Stimulated activated CD8-positive, alpha-beta memory T cell treated with anti-CD3 and anti-CD28 coated beads, Interleukin-4, amount 100 ng/mL, for 1 hour (primary cell): ENCODE data around the gene CD200R1.

ENCODE experiments used
- DNase-seq, 2 donors: peaks; one replicate each; pipeline ENCODE4 v3.0.0-alpha.2; 2020; ENCODE audit warnings: low read depth in 2 of 2, low spot score in 1 of 2

Gene CD200R1

DNA sequence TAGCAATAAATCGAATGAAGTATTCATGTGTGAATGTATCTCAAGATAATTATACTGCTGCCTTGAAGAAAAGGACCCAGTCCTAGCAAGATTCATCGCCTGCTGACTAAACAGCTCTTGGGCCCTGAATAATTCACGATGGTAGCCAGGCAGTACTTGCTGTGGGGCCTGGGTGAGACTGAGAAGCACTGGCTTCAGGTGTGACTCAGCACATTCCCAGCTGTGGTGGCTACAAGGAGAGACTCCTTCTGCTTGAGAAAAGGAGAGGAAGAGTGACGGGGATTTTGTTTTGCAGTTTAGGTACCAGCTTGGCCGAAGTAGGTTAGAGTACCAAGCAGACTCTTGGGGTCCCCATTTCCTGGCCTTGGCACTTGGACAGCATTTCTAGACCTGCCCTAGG, 80.6 kb downstream of the CD200R1 start:
- DNase-seq = no peak

DNA sequence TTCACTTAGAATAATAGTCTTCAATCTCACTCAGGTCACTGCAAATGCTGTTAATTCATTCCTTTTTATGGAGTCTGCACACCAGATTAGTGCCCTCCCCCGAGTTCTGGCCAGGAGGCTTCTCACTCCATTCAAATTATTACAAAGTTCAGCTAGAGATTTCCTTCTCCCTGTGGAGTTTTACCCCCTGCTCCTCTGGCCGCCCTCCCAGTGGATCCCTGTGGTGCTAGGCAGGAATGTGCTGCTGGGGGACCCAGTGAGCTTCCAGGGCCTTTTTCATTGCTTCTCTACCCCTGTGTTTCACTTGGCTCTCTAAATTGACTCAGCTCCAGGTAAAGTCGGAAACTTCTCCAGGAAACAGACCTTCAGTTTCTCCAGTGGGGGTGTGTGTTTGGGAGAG, 85.5 kb downstream of the CD200R1 start:
- no peak for DNase-seq

DNA sequence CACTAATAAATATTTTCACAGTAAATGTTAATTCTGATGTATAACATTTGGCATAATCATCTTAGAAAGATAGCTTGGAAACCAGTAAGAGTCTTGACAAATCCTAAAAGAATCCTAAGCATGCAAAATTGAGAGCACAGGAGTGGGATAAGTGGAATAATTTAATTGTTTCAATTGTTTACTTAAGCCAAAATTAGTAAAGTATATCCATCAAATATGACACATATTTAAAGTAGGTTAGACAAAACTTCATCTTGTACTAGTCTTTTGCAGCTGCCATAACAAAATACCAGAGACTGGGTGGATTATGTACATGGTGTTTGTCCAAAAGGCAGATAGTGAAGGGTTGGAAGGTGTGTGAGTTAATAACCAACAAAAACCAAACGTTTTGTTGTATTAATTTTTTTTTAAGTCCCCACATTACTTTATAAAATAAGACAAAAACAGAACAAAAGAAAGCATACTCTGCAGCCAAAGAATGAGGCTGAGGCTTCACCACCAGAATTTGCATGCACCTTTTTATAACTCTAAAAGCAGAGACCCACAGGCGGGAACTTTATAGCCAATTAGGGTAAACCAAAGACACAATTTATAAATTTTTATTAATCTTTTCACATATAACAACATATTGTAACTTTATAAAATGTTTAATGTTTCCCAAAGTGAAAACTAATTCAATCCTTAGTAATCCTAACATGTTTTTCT, 86.4 kb downstream of the CD200R1 start:
- no peak for DNase-seq

DNA sequence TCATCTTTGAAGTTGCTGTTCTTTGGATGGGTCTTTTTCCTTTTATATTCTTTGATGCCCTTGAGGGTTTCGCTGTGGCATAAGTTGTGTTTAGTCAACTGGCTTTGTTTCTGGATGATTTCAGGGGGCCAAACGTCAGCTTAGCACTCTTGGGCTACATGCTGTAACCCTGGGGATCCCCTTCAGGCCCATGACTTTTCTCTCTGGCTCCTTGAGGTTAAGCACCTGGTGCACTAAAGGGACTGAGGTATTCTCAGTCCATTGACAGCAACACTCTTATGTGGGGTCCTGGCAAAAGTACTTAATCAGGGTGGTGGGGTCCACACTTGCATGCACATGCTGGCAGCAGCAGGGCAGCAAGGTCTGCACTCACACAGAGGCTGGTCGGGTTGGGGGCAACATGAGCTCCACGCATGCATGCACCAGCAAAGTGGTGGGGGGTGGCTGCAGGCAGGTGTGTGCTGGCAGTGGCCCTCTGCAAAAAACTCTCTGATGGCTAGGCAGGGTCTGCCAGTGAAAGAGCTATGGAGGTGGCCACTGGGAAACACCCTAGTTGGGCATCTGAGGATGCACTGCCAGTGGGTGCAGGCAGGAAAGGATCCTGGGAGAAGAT, 90.1 kb downstream of the CD200R1 start:
- DNase-seq = no peak

DNA sequence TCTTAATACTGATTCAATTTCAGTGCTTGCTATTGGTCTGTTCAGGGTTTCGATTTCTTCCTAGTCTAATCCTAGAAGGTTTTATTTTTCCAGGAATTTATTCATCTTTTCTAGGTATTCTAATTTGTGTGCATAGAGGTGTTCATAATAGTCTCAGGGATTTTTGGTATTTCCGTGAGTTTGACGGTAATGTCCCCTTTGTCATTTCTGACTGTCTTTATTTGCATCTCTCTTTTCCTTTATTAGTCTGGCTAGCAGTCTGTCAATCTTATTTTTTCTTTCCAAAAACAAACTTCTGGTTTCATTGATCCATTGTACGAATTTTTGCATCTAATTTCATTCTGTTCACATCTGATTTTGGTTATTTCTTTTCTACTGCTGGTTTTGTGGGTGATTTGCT, 93.0 kb downstream of the CD200R1 start:
- no peak for DNase-seq

DNA sequence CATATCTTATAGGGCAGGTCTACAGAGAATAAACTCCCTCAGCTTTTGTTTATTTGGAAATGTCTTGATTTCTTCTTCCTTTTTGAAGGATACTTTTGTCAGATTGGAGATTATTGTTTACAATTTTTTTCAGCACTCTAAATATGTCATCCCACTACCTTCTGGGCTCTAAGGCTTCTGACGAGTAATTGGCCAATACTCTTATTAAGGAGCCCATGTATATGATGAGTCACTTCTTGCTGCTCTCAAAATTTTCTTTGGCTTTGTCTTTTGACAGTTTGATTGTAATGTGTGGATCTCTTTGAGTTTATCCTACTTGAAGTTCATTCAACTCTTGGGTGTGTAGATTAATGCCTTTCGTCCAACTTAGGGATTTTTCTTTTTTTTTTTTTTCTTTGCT, 99.3 kb downstream of the CD200R1 start:
- DNase-seq = no peak

DNA sequence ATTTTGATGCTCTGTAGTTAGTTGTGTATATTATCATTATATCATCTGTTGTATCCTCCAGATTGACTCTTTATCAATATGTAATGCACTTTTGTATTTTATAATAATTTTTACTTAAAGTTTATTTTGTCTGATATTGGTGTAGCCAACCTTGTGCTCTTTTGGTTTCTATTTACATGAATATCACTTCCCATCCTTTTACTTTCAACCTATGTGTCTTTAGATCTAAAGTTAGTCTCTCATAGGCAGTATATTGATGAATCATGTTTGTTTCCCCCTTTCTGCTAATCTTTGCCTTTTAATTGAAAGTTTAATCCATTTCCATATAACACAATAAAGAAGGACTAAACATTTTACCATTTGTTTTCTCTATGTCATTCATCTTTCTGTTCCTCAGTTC, 100.2 kb downstream of the CD200R1 start:
- no peak for DNase-seq

DNA sequence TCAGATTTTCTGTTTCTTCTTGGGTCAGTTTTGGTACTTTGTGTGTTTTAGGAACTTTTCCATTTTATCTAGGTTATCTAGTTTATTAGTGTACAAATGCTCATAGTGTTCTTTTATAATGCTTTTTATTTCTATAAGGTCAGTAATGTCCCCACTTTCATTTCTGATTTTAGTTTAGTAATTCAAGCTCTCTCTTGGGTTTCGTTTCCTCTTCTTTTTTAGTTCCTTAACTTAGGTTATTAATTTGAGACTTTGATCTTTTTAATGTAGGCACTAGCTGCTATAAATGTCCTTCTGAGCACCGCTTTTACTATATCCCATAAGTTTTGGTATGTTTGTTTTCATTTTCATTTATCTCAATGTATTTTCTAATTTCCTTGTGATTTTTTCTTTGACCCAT, 101.3 kb downstream of the CD200R1 start:
- no peak for DNase-seq

DNA sequence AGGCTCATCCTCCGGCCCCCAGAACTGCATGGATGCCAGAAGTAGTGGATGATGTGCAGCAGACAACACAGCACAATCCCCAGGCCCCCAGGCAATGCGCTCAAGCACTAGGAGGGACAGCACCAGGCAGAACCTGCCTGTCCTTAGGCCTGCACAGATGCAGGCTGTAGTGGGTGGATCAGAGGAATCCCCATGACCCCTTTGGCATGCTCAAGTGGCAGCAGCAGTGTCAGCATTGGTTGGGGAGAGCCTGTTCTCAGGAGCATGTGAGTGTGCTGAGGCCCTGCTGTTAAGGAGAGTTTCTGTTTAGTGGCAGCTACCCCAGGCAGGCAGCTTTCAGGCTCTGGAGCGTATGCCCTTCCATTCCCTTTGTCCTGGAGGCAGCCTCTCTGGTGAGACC, 103.2 kb downstream of the CD200R1 start:
- no peak for DNase-seq
